Spleen (tissue), 11 donors: ENCODE measurements around the gene CRISP2. TPM values are rescaled to one million over a fixed set of nuclear protein-coding genes. Genes with fewer than 3 reads are reported as not detected.

Experiments
- DNase-seq: peaks from one replicate; pipeline ENCODE4 v3.0.0-alpha.2; 2020
- H3K27ac ChIP-seq, 8 donors: fragments of 200-600 bp; sonication (generic) in 7 of 8; 1 replicate in 4 of 8; 2 replicates in 4 of 8; pipeline versions ENCODE4 v1.5.0 to v1.8.0; 2016 to 2021; ENCODE audit warnings: inconsistent platforms in 4 of 8, mild to moderate bottlenecking in 4 of 8, moderate library complexity in 1 of 8
- H3K27me3 ChIP-seq, 7 donors: fragments of 200-600 bp; sonication (generic) in 6 of 7; replicated peaks in 1 of 7; 1 replicate in 4 of 7; 2 replicates in 3 of 7; pipeline versions ENCODE4 v1.5.0 to v1.8.0; 2016 to 2021; ENCODE audit warnings: inconsistent platforms in 3 of 7, mild to moderate bottlenecking in 1 of 7
- H3K36me3 ChIP-seq, 6 donors: fragments of 200-600 bp; sonication (generic) in 5 of 6; 1 replicate in 4 of 6; 2 replicates in 2 of 6; pipeline versions ENCODE4 v1.5.0 to v1.8.0; 2016 to 2021; ENCODE audit warnings: inconsistent platforms in 2 of 6
- H3K4me1 ChIP-seq, 6 donors: fragments of 200-600 bp; sonication (generic) in 5 of 6; 1 replicate in 3 of 6; 2 replicates in 3 of 6; pipeline versions ENCODE4 v1.5.0 to v1.8.0; 2016 to 2021; ENCODE audit warnings: inconsistent platforms in 3 of 6
- H3K4me3 ChIP-seq, 8 donors: fragments of 200-600 bp; sonication (generic) in 7 of 8; 1 replicate in 4 of 8; 2 replicates in 4 of 8; pipeline versions ENCODE4 v1.5.0 to v1.8.0; 2016 to 2021; ENCODE audit warnings: inconsistent platforms in 4 of 8, mild to moderate bottlenecking in 4 of 8, moderate library complexity in 2 of 8
- H3K9me3 ChIP-seq, 8 donors: fragments of 200-600 bp; sonication (generic) in 7 of 8; 1 replicate in 4 of 8; 2 replicates in 4 of 8; pipeline versions ENCODE4 v1.5.0 to v1.8.0; 2016 to 2021; ENCODE audit warnings: inconsistent platforms in 4 of 8
- POLR2A ChIP-seq, 3 donors: fragments of 450-650 bp; IDR thresholded peaks; one replicate each; pipeline ENCODE4 v1.5.1; 2017; ENCODE audit warnings: antibody characterized with exemption in 3 of 3, mild to moderate bottlenecking in 1 of 3
- POLR2AphosphoS5 ChIP-seq, 3 donors: sonication (generic); formaldehyde crosslinking; IDR thresholded peaks; one replicate each; pipeline ENCODE4 v1.5.1; 2017; ENCODE audit warnings: antibody characterized with exemption in 3 of 3
- WGBS, 5 donors: extraction: QIAGEN DNeasy Blood & Tissue Kit in 3 of 5; methylation state at CpG; one replicate each; pipeline versions ENCODE4 v1.1.5 to v1.1.7; 2013 to 2018; 5-methylcytosine and 5-hydroxymethylcytosine counted together
- intact Hi-C: fragments of 100-400 bp; cut with DNase I; formaldehyde crosslinking; loops from one replicate; pipeline ENCODE4 v1.15.0; 2023; ENCODE audit warnings: low total_unique reads
- polyA plus RNA-seq, 3 donors: library from polyadenylated mRNA; stranded (reverse); fragments of 200-250 nt; gene quantifications; one replicate each; pipeline ENCODE4 v1.2.1, GENCODE V29; 2013
- total RNA-seq, 7 donors: library from RNA; depleted of rRNA in 3 of 7; stranded (reverse); fragments of >200 nt in 3 of 7; fragmentation: NEBNext Ultra II Directional in 4 of 7; extraction: Animal tissue kit (Norgen Biotek cat#: 25700) in 4 of 7; gene quantifications; one replicate each; pipeline versions ENCODE4 v1.1.0 to v1.2.1, GENCODE V29; 2016 to 2021
- TF ChIP-seq, protein P1 (sequence below), 11 experiments: fragments of 200-600 bp in 7 of 11; fragments of 450-650 bp in 4 of 11; sonication (generic) in 4 of 11; IDR thresholded peaks in 8 of 11; conservative IDR thresholded peaks in 3 of 11; 1 replicate in 7 of 11; 2 replicates in 4 of 11; pipeline versions ENCODE4 v1.4.0 to v1.8.0; 2016 to 2021; ENCODE audit warnings: antibody characterized with exemption in 11 of 11, inconsistent platforms in 4 of 11, mild to moderate bottlenecking in 1 of 11
- donor health status: healthy with polysubstance abuse.
- donor health status: DM: no; HTN: no; CAD: no; lungs with moderate emphysema.
- donor health status: DM: no; HTN: no; CAD: no.
- donor health status: Bipolar disorder and iron deficiency.
- donor health status: healthy.
- donor health status: DM: no; HTN: no; CAD: no.
- donor health status: DM: yes; HTN: yes; CAD: no.

The CRISP2 gene
- total and polyA plus RNA-seq, 10 donors, result 0.26 to 2.5 (median 0.42) TPM; not detected in 6

DNA sequence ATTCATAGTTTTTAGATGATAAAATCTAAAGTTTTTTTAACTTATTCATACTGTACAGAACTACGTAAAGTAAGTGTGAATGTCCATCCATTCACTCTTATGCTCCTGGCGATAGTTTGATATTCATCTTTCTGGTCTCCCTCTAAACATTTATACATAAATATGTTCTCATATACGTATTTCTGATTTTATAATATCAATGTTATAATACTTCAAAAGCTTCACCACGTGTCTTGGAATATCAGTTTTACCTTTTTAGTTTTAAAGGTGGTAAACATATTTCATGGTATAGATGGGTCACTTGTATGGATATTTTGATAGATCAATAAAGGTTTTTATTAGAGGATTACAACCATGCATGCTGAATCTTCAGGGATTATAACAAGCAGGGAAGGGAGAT is 66.4 kb downstream of the CRISP2 start:
- TF ChIP-seq, protein P1, sequence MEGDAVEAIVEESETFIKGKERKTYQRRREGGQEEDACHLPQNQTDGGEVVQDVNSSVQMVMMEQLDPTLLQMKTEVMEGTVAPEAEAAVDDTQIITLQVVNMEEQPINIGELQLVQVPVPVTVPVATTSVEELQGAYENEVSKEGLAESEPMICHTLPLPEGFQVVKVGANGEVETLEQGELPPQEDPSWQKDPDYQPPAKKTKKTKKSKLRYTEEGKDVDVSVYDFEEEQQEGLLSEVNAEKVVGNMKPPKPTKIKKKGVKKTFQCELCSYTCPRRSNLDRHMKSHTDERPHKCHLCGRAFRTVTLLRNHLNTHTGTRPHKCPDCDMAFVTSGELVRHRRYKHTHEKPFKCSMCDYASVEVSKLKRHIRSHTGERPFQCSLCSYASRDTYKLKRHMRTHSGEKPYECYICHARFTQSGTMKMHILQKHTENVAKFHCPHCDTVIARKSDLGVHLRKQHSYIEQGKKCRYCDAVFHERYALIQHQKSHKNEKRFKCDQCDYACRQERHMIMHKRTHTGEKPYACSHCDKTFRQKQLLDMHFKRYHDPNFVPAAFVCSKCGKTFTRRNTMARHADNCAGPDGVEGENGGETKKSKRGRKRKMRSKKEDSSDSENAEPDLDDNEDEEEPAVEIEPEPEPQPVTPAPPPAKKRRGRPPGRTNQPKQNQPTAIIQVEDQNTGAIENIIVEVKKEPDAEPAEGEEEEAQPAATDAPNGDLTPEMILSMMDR (IDR thresholded peaks at IDR 0.05 in 8 of 11, conservative IDR thresholded peaks at IDR 0.05 in 3 of 11), result no peak
- TF ChIP-seq POLR2AphosphoS5 (IDR thresholded peaks at IDR 0.05) (no peak), POLR2A (IDR thresholded peaks at IDR 0.05) (no peak)
- H3K9me3 ChIP-seq, result no peaks in the 10 kb centered on the region
- intact Hi-C loops, result no loop called here
- no peak overlapping the region for H3K4me3 ChIP-seq
- no peaks in the 10 kb centered on the region for H3K4me1 ChIP-seq
- no peaks in the 10 kb centered on the region for H3K27me3 ChIP-seq
- DNase-seq, result no peak
- 73 to 79% (median 78%) methylated on average over 4 of the region's 4 CpGs for WGBS, 5 donors
- H3K36me3 ChIP-seq, result no peaks in the 10 kb centered on the region
- H3K27ac ChIP-seq, result no peak overlapping the region

GRCh38 chr6:49646130-49646824 is 67.1 kb downstream of the CRISP2 start:
- Histone ChIP-seq H3K4me3 (no peak overlapping the region), H3K27me3 (no peaks in the 10 kb centered on the region), H3K36me3 (no peaks in the 10 kb centered on the region), H3K9me3 (no peaks in the 10 kb centered on the region), H3K4me1 (no peaks in the 10 kb centered on the region), H3K27ac (no peak overlapping the region)
- TF ChIP-seq POLR2A (IDR thresholded peaks at IDR 0.05), result no peak
- TF ChIP-seq, protein P1 (IDR thresholded peaks at IDR 0.05 in 8 of 11, conservative IDR thresholded peaks at IDR 0.05 in 3 of 11), result no peak
- intact Hi-C loops, result no loop called here
- WGBS, 5 donors, result 44 to 71% (median 51%) methylated on average over 3 of the region's 3 CpGs
- DNase-seq, result no peak

DNA sequence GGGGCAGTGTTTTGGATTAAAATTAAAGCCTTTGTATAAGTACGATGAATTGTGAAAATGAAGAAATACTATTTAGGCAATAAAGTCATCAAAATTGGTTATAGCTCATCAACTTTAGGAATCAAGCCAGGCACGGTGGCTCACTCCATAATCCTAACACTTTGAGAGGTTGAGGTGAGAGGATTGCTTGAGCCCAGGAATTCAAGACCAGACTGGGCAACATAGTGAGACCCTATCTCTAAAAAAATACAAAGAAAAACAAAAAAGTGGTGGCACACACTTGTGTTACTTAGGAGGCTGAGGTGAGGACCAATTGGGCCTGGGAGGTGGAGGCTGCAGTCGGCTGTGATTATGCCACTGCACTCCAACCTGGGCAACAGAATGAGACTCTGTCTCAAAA is 68.2 kb downstream of the CRISP2 start:
- H3K27me3 ChIP-seq, result no peaks in the 10 kb centered on the region
- TF ChIP-seq POLR2A (IDR thresholded peaks at IDR 0.05), result no peak
- TF ChIP-seq POLR2AphosphoS5 (IDR thresholded peaks at IDR 0.05), result no peak
- TF ChIP-seq, protein P1 (IDR thresholded peaks at IDR 0.05 in 8 of 11, conservative IDR thresholded peaks at IDR 0.05 in 3 of 11), result no peak
- no peaks in the 10 kb centered on the region for H3K36me3 ChIP-seq
- no peak for DNase-seq
- H3K4me1 ChIP-seq, result no peaks in the 10 kb centered on the region
- intact Hi-C loops, result no loop called here
- 66 to 87% (median 78%) methylated on average over 3 of the region's 3 CpGs for WGBS, 5 donors
- H3K27ac ChIP-seq, result no peak overlapping the region
- no peaks in the 10 kb centered on the region for H3K9me3 ChIP-seq
- H3K4me3 ChIP-seq, result no peak overlapping the region

Other genes with a start within 250 kb of the CRISP2 start
- gene GLYATL3, start 213.6 kb downstream of the CRISP2 start, total RNA-seq, result not detected
- gene GLYATL3, start 213.6 kb downstream of the CRISP2 start, polyA plus RNA-seq, result not detected
- not detected for gene C6orf141, start 162.9 kb downstream of the CRISP2 start, total RNA-seq
- gene C6orf141, start 162.9 kb downstream of the CRISP2 start, polyA plus RNA-seq, result under 1 TPM in 1 of 3 donors, not detected in 2; 0.12 TPM
- 10 to 100 TPM in 1 of 7 donors, 1 to 10 TPM in 3, under 1 TPM in 2, not detected in 1; 0.35 to 14.7 (median 2.8) TPM for gene RHAG, start 76.7 kb downstream of the CRISP2 start, total RNA-seq
- gene RHAG, start 76.7 kb downstream of the CRISP2 start, polyA plus RNA-seq, result under 1 TPM in 1 of 3 donors, not detected in 2; 0.96 TPM
- 10 to 100 TPM in 1 of 7 donors, 1 to 10 TPM in 5, under 1 TPM in 1; 0.91 to 49.7 (median 2.9) TPM for gene CRISP3, start 30.8 kb upstream of the CRISP2 start, total RNA-seq
- 1 to 10 TPM in 1 of 3 donors, under 1 TPM in 2; 0.29 to 1.6 (median 0.35) TPM for gene CRISP3, start 30.8 kb upstream of the CRISP2 start, polyA plus RNA-seq
- gene PGK2, start 73.7 kb upstream of the CRISP2 start, total RNA-seq, result not detected
- not detected for gene PGK2, start 73.7 kb upstream of the CRISP2 start, polyA plus RNA-seq
- not detected for gene CRISP1, start 153.0 kb upstream of the CRISP2 start, total RNA-seq
- gene CRISP1, start 153.0 kb upstream of the CRISP2 start, polyA plus RNA-seq, result not detected